DMS153 treated with DMSO at 0.1 percent for 48 hours (cell line): Measurements from ENCODE around the gene OSBPL5.
"Not testable (repeated sequence)": the region's sequence is repeated elsewhere in the genome, so short reads cannot be mapped to it uniquely, and the experiment has no call there.

Source experiments
- DNase-seq: peaks from one replicate; lab custom pipeline; 2025; ENCODE audit not compliant: unreplicated experiment; lab: John Stamatoyannopoulos, UW

The OSBPL5 gene

GRCh38 chr11:3089236-3090061, 75.7 kb downstream of the OSBPL5 start:
- no peak for DNase-seq

GRCh38 chr11:3088806-3089205, 76.3 kb downstream of the OSBPL5 start:
- DNase-seq: no peak

GRCh38 chr11:3087821-3088800, 77.0 kb downstream of the OSBPL5 start:
- DNase-seq: no peak

GRCh38 chr11:3087373-3087772, 77.7 kb downstream of the OSBPL5 start:
- DNase-seq: no peak

GRCh38 chr11:3086671-3087150, 78.4 kb downstream of the OSBPL5 start:
- DNase-seq: no peak

- no peak for DNase-seq
Measured at GRCh38 chr11:3086114-3086513, 79.0 kb downstream of the OSBPL5 start.

GRCh38 chr11:3085052-3085451, 80.1 kb downstream of the OSBPL5 start:
- DNase-seq: no peak

- no peak for DNase-seq
Measured at GRCh38 chr11:3083321-3083720, 81.8 kb downstream of the OSBPL5 start.

GRCh38 chr11:3081386-3081751, 83.7 kb downstream of the OSBPL5 start:
- no peak for DNase-seq

GRCh38 chr11:3080733-3081385, 84.3 kb downstream of the OSBPL5 start:
- no peak for DNase-seq

GRCh38 chr11:3080104-3080503, 85.0 kb downstream of the OSBPL5 start:
- no peak for DNase-seq

GRCh38 chr11:3077846-3078440, 87.2 kb downstream of the OSBPL5 start:
- DNase-seq: no peak

- no peak for DNase-seq
Measured at GRCh38 chr11:3077189-3077836, 87.8 kb downstream of the OSBPL5 start.

- DNase-seq: peak; percentile 64
Measured at GRCh38 chr11:3074912-3075589, 90.1 kb downstream of the OSBPL5 start.

GRCh38 chr11:3073029-3073435, 92.1 kb downstream of the OSBPL5 start:
- DNase-seq: no peak

GRCh38 chr11:3069425-3069824, 95.7 kb downstream of the OSBPL5 start:
- no peak for DNase-seq

GRCh38 chr11:3066308-3066707, 98.8 kb downstream of the OSBPL5 start:
- not testable (repeated sequence) for DNase-seq

- DNase-seq: not testable (repeated sequence)
Measured at GRCh38 chr11:3064709-3065108, 100.4 kb downstream of the OSBPL5 start.

GRCh38 chr11:3063876-3064275, 101.2 kb downstream of the OSBPL5 start:
- not testable (repeated sequence) for DNase-seq

GRCh38 chr11:3063432-3063831, 101.7 kb downstream of the OSBPL5 start:
- DNase-seq: not testable (repeated sequence)
